HG02981 (cell line): ENCODE data around the gene TRABD2B.

Experiments used
- ATAC-seq: cut with Tn5 transposase; IDR thresholded peaks from one replicate; pipeline ENCODE4 v1.9.1; 2021; ENCODE audit warnings: mild to moderate bottlenecking, moderate library complexity; ENCODE audit not compliant: unreplicated experiment

The TRABD2B gene

DNA sequence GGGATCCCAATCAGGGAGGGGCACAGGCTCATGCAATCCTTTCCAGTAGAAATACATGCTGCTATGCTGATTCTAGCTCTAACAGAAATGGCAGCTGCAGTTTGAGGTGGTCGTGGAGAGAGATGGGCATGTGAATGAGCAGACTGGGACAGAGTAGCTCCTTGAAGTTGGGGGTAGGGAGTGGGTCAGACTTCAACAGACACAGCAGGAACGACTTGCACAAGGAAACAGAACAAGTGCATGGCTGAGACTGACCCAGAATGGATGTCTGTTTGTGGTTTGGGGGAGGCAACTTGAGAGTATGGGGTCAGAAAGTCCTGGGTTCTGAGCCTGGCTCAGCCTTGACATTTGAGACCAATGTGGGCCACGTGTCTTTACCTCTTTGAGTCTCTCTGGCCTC lies 25.1 kb upstream of the TRABD2B start:
- no peak for ATAC-seq

DNA sequence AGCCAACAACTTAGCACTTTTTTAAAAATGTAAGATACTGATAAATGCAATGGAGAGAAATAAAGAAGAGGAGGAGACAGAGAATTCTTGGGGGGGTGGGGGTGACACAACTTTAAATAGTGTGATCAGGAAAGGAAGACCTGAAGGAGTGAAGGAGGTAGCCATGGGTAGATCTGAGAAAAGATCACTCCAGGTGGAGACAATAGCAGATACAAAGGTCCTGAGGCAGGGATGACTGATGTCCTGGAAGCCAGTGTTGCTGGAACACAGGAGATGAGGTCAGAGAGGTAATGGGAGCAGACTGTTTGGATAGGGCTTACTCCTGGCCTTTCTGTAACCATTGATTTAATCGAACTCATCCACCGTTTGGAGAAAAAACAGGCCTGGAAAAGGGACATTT lies 24.6 kb upstream of the TRABD2B start:
- ATAC-seq, result no peak

DNA sequence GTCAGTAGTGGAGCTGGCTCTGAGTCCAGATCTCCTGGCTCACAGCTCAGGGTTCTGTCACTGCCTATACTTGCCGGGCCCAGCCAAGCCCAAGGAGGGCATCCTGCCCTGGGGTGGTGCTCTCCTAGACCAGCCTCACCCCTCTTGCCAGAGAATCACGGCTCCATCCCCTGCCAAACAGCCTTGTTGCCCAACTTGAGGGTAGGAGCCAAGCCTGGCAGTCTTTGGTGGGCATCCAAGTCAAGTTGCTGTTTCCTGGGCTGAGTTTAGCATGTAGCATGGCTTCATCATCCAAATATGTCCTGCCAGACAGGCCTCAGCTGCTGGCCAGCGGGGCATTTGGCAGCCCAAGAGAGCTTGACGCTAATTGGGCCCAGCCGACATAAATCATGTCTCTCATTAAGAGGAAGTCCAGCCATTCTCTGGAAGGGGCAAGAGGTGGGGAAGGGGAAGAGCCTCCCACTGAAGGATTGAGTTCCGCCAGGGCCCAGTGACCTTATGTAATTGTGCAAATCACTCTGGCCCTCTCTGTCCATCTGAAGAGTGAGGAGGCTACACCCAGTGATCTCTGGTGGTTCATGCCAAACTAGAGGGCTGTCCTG lies 22.6 kb upstream of the TRABD2B start:
- no peak for ATAC-seq

DNA sequence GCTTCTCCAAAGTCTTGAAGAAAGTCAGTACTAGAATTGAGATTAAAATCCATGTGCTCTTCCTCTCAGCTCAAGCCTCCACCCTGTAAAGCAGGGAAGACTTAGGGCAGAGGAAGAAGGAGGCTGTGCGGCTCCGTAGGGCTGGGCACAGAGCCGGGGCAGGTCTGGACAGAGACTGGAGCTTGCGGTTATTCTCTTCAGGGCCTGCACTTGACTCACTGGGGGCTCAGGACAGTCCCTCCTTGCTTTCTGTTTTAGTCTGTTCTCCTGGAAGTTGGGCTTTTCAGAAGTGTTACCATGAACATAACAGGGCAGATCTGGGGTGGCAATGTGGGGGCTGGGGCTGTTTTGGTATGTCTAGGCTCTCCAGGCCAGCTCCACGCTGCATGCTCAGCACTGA lies 21.6 kb upstream of the TRABD2B start:
- no peak for ATAC-seq

DNA sequence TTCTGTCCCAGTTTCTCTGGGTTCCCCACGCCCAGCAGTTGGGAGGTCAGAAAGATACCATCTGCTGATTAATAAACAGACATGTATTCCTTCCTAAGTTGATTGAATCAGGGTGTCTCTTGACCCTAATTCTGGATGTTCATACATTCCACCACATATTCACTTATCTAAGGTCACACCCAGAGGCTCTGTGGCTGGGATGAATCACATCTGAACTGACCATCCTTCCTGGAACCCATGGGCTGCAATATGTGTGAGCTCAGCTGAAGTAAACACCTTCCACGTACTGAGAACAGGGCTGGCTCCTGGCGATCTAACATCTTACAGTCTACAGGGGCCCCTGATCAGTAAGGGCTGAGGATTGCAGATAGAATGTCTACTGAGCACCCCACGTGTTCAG lies 20.5 kb upstream of the TRABD2B start:
- ATAC-seq, result no peak

DNA sequence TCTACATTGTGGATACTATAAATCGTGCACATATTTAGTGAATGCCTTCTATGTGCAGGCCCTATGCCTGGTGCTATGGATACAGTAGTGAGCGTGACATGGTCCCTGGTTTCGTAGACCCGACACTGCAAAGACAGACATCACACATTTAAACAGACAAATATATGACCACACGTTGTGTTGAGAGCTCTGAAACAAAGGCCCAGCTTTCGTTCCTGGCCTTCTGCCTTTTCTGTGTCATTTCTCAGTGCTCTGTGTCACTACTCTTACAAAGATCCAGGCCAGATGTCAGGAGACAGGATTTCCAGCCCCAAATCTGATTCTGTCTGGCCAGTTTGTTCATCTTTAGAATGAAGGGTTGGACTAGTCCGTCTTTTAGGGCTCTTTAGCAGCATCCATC lies 19.3 kb upstream of the TRABD2B start:
- no peak for ATAC-seq

DNA sequence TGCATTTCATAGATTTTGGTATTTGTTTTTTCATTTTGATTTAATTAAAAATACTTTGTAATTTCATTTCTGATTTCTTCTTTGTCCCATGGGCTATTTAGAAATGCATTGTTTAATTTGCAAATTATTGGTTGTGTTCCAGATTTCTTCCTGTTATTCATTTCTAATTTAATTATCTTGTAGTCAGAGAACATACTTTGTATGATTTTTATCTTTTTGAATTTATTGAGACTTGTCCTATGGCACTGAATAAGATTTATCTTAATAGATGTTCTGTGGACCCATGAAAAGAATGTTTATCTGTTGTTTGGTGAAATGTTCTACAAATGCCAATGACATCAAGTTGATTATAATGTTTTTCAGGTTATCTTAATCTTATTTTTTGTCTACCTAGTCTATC lies 16.1 kb upstream of the TRABD2B start:
- no peak for ATAC-seq

DNA sequence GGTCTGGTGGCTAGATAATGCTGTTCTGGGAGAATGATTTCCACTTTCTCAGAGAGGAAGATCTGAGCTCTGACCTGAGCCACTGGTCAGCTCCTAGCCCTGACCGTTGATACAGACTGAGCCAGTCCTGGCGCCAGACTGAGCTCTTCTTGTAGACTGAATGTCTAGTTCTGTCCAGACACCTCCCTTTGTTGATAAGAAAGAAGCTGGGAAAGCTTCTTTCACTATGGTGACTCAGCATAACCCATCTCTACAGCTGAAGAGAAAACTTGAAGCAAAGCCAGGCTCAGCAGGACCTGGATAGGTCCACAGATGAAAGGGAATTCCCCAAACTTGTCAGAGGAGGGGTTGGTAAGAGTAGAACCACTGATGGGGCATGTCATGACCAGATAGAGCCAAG lies 9.9 kb upstream of the TRABD2B start:
- no peak for ATAC-seq

DNA sequence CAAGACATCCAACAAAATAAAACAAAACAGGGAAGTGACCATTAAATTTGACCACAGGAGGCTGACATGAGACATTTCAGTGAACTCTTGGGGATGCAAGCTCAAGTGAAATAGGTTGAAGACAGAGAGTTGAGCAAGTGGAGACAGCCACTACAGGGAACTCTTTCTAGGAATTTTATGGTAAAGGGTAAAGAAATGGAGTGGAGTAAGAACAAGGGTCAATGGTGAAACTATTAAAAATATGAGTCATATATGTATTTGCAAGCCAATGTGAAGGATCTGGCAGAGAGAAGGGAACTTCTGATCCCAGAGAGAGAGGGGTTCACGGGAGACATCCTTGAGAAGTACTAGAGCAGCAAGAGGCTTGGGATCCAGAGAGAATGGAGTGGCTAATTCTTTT lies 9.1 kb upstream of the TRABD2B start:
- no peak for ATAC-seq

DNA sequence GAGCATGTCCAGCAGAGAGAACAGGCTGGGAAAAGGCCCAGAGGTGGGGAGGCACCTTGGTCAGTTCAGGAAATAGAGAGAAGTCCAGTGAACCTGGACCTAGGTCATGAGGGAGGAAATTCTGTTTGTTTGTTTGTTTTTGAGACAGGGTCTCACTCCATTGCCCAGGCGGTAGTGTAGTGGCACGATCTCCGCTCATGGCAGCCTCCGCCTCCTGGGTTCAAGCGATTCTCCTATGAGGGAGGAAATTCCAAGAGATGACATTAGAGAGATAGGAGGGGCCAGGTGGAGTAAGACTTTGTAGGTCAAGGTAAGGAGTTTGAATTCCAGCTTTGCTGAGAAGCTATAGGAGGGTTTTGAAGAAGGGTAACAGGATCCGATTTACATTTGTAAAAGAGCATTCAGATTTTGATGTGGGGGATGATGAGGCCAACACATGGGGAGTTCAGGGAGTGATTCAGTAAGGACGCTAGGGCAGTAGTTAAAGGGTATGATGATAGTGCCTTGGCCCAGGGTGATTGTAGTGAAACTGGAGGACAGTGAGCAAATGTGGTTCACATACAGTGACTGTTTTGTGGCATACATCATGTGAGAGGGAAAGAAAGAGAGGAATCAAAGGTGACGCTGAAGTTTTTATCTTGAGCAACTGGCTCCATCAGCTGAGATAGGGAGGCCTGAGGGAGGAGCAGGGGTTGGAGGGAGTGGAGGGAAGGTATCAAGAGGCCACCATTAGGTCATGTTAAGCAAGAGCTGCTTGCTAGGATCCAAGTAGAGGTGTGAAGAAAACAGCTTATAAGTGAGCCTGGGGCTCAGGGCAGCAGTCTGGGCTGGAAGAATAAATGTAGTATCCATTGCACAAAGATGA lies 8.3 kb upstream of the TRABD2B start:
- no peak for ATAC-seq

DNA sequence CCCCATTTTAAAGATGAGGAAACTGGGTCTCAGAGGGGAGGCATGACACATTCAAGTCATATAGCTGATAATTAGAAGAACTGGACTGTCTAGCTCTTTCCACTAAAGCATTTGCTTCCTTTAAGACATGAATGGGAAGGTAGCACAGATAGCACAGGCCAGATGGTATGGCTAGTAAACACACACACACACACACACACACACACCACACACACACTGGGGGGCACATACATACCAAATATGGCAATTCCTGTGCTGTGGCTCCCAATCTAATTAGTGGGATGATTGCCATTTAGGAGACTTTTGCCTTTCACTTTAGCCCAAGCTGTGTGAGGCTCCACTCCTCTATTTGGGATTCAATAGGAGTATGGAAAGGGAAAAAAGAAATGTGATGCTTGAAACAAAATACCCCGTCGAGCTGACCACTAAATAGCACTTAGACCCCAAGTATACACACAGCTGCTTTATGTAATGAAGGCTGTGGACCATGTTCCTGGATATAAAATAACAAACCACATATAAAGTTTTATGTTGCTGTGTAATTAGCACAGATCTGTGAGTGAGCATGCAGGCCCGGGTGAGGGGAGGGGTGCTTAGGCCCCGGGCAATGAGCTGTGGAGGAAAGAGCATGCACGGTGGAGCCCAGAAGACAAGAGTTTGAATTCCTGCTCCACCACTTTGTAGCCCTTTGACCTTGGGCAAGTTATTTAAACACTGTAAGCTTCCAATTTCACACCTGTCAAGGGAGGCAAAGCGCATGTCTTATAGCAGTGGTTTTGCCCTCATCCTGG lies 6.8 kb upstream of the TRABD2B start:
- ATAC-seq, result no peak

DNA sequence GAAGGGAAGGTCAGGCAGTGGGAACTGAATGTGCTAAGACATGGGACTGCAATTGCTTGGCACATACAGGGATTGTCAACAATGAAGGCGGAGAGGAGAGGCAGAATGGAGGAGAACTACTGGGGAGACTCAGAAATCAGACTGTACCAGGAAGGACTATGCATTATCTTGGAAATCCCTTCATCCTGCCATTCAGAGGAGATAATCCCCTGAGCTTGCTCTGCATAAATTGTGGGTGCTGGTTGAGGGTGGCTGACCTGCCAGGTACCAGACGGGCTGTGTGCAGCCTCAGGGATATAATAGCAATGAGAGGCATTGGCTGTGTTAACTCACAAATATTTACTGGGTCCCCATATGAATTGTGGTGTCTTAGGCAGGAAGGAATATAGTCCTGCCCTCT lies 5.0 kb upstream of the TRABD2B start:
- ATAC-seq, result no peak

DNA sequence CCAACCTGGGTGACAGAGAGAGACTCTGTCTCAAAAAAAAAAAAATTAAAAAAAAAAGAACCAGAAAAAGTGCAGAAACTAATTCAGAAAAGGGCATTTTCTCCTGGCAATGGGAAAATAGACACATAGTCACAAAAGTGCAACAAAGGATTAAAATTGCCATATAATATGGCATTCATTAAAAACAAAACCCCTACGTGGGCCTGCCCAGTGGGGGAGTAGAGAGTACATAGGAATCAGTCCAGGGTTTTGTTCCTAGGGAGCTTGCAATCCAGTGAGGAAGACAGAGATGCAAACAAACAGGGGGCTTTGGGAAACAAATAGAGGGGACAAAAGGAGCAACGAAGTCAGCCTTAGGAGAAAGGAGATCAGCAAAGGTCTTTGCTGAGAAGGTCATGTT lies 4.5 kb upstream of the TRABD2B start:
- ATAC-seq, result no peak

DNA sequence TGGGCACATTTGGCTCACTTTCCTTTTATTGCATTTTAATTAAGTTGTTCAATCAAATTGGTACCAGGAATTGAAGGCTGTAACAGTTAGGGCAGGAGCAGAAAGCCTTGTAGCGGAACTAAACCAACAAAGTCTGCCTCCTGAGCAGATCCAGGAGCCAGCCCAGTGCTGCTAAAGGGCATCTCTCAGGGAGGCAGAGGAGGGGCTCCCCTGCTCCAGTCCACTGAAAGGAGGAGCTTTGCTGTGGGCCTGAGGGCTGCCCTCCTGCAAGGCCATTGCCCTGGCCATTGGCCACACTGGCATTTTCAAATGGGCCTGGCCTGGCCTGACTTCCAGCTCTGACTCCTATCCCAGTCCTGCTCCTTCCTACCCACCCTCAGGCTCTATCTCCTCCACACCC lies 3.7 kb upstream of the TRABD2B start:
- ATAC-seq, result no peak

DNA sequence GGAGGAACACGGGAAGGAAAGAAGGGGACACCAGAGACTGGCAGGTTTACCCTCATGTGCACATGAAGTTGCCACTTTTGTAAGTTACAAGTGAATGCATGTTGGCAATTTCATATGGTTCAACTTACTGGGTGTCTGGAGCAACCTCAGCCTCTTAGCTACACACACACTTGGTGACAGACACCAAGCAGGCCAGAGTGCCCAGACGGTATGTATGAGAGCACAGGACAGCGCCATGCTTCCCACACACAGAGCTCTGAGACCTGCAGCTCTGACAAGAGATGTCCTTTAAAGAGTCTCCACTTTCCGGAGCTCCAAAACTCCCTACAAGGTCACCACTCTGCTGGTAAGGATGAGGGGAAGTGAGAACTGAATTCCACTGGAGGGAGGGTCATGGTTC lies 1.9 kb upstream of the TRABD2B start:
- no peak for ATAC-seq

DNA sequence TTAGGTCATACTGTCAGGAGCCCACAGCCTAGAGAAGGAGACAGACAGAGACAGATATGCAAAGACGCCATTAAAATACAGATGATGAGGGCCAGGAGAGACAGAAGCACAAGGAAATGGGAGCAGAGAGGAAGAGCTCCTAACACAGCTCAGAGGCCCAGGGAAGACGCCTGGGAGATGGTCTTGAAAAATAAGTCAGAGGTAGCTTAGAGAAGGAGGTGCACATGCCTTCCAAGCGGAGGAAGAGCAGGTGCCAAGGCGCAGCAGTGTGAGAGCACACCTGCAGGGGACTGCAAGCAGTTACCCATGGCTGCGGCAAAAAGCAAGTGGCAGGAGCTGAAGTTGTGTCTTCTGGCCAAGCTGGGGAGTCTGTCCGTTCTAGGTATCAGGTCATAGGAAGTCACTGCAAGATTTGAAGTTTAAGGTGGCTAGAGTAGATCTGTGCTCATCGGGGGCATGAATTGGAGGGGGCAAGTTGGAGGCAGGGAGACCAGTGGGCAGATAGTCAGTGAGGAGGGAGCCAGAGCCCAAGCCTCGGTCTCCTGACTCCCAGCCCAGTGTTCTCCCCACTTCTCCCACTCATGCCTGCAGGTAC lies 1.3 kb upstream of the TRABD2B start:
- ATAC-seq, result no peak

DNA sequence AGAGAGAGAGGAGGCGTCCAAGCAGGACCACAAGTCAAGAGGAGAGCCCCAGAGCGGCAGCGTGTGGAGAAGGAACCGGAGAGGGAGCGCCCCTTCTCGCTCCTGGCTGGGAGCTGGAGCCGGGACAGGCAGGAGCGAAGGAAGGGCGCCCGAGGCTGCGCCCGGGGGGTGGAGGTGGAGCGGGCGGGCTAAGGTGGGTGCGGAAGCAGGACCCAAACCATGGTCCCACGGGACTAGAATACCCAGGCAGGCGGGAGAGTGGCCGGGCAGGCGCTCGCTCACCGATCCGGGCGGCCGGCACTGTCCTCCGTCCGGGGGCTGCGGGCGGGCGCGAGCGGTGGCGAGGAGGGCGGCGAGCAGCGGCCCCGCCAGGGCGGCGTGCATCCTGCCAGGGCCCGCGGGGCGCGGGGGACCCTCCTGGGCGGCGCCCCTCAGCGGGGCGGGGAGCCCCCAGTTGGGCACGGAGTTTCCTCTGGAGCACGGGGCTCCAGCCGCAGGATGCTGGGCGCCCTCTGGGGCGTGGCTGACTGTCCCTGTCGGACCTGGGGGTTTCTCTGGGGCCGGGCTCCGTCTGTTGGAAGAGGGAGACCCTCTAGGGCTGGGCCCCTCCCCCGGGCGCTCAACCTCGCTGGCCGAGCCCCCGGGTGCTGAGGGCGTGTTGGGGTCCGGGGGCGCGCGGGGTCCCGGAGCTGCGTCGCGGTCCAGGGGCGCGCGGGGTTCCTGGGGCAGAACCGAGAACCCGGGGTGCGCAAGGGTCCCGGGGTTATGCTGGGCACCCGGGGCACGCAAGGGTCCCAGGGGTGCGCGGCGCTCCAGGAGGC lies 569 bp downstream of the TRABD2B start:
- no peak for ATAC-seq

DNA sequence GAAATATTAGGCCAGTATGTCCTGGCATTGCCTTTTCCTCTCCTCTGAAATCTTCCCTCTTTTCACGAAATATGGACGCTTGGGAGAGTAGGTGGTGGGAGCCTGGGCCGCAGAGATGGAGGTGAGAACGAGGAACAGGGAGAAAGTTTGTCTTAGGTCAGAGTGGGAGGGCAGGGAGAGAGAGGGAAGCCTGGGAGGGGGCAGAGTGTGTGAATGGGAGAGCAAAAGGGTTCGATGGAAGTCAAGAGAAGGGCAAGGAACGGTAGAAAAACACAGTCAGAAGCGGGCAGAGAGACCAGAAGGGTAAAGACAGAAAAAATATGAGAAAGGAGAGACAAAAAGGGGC lies 1.2 kb downstream of the TRABD2B start:
- ATAC-seq, result no peak

DNA sequence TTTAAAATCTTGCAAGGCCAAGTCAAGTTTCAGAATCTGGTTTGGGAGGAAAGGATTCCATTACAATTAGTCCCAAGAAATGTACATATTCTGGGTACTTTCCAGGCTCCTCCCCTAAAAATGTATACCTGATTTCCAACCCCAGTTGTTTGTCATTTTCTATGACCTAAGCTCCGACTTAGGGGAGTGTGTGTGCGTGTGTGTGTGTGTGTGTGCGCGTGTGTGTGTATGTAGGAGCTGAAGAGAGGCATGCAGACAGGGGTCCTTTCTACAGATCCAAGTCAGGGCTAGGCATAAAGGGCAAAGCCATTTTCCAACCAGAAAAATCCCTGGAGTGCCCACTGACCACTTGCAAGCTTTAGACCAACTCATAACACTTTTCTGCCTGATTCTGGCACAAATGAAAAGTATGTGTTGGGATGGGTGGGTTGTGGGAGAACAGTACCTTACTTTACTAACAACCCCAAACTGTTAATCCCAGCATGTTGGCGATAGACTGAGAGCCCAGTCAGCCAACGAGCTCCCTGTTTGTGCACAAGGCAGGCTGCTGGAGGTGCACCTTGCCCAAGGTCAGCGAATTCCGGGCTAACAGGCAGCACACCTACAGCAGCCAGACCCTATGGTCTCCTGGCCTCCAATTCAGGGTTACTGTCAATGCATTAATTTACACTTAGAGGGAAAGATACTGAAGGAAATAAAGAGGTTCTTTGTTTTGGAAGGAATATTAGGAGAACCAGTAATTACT lies 1.7 kb downstream of the TRABD2B start:
- no peak for ATAC-seq
